ENCODE data around the gene SOX1. TPM values are rescaled to one million over a fixed set of nuclear protein-coding genes. Genes with fewer than 3 reads are reported as not detected.

The SOX1 gene
- total and polyA plus RNA-seq, 2 of the 13 experiments (the other 11 are each of a cell fraction or from before 2014, with no cell fraction given), result not detected

GRCh38 chr13:112098699-112099098 lies 31.8 kb downstream of the SOX1 start (continued):
- TF ChIP-seq ZNF121 (CRISPR knock-in tag; IDR thresholded peaks at IDR 0.05) (no peak), TBX3 (IDR thresholded peaks at IDR 0.05; ENCODE audit: borderline replicate concordance) (no peak), NPAS2 (CRISPR knock-in tag; IDR thresholded peaks at IDR 0.05; ENCODE audit: borderline replicate concordance) (no peak), SUZ12 (IDR thresholded peaks at IDR 0.05; ENCODE audit: low read depth, low read length) (no peak), MTF1 (CRISPR knock-in tag; IDR thresholded peaks at IDR 0.05) (no peak), RFXANK (CRISPR knock-in tag; IDR thresholded peaks at IDR 0.05) (no peak), NKX3-1 (CRISPR knock-in tag; IDR thresholded peaks at IDR 0.05) (no peak), YEATS2 (CRISPR knock-in tag; IDR thresholded peaks at IDR 0.05; ENCODE audit: borderline replicate concordance) (no peak), BRCA1 (CRISPR knock-in tag; IDR thresholded peaks at IDR 0.05) (no peak), GATAD1 (CRISPR knock-in tag; IDR thresholded peaks at IDR 0.05) (no peak)

- no peaks in the 10 kb centered on the region for H3K4me1 ChIP-seq (ENCODE audit: insufficient read depth, low read length)
- WGBS (ENCODE audit: low lambda C conversion rate), result 9% methylated on average over 11 of the region's 11 CpGs
- peaks cover 4 to 50% of the 10 kb centered on the region in 2 experiments for H3K27me3 ChIP-seq (ENCODE audit: control insufficient read depth in 1 of 2, insufficient read depth in 2 of 2, low read length in 2 of 2)
- H3K9me3 ChIP-seq (ENCODE audit: low read length), result no peaks in the 10 kb centered on the region
- no peak for ATAC-seq
- FAIRE-seq, result no peak
- no peak overlapping the region for H3K27ac ChIP-seq (ENCODE audit: extremely low read length, insufficient read depth, low read length)
- no peaks in the 10 kb centered on the region for H3K79me2 ChIP-seq (ENCODE audit: insufficient read depth, low read length)
- TF ChIP-seq ZNF207 (IDR thresholded peaks at IDR 0.05; ENCODE audit: borderline replicate concordance), result no peak
- TF ChIP-seq ZNF644 (CRISPR knock-in tag; IDR thresholded peaks at IDR 0.05; ENCODE audit: low read depth), result no peak
- no peak for TF ChIP-seq SCMH1 (CRISPR knock-in tag; IDR thresholded peaks at IDR 0.05; ENCODE audit: borderline replicate concordance)
- no peak for TF ChIP-seq HMGA1 (CRISPR knock-in tag; conservative IDR thresholded peaks at IDR 0.05)
- H4K20me1 ChIP-seq (ENCODE audit: insufficient read depth, low read length), result no peaks in the 10 kb centered on the region
- ChIA-PET CTCF (ENCODE audit: low intra/inter-chr PET ratio, low total read pairs) (no interaction called here), POLR2A (no interaction called here)
- no peak overlapping the region for H3K9ac ChIP-seq (ENCODE audit: insufficient read depth, low read depth, low read length)
- in situ Hi-C loops (cut with HindIII; ENCODE audit: extremely low pct_ligation_motif_present, low pct_unique_long_range_greater_than_20kb) (no loop called here), intact Hi-C loops (cut with micrococcal nuclease; ENCODE audit: unreplicated experiment) (no loop called here)
- H3K4me3 ChIP-seq (replicated peaks in 1 of 3; ENCODE audit: insufficient read depth in 1 of 3, low read depth in 2 of 3, low read length in 3 of 3), result no peak overlapping the region
- H2AFZ ChIP-seq (ENCODE audit: low read length), result no peak overlapping the region
- no peak for DNase-seq (ENCODE audit: low spot score)
- no peaks in the 10 kb centered on the region for H3K36me3 ChIP-seq (replicated peaks in 1 of 2; ENCODE audit: control insufficient read depth in 1 of 2, insufficient read depth in 2 of 2, low read length in 2 of 2)
- no peak overlapping the region for H3K4me2 ChIP-seq (ENCODE audit: low read depth, low read length)
- no TSS peak for BruUV-seq (replicated peaks)
Observed at GRCh38 chr13:112101360-112101930, 34.5 kb downstream of the SOX1 start.
